ENCODE results near the gene SPATA9.

DNA sequence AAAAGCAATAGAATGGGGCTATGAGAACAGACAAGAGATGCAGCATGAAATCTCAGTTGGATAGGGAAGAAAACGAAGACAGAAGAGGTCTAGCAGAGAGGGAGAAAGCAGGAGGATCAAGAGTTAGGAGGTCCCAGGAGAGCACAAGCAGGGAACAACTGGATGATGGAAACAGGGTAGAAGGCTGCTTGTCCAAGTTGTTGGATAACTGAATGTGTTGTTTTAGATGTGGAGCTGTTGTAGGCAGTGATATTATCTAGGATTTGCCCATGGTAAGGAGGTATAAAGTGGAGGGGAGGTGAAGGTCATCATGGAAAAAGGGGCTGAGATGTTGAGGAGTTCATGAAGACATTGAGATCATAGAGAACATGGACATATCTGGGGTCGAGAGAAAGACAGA, 35.9 kb upstream of the SPATA9 start:
- TF ChIP-seq YY1 (IDR thresholded peaks at IDR 0.05), result no peak
- TF ChIP-seq GABPA (IDR thresholded peaks at IDR 0.05 in 1 of 2, conservative IDR thresholded peaks at IDR 0.05 in 1 of 2), result no peak
- TF ChIP-seq, protein P1, sequence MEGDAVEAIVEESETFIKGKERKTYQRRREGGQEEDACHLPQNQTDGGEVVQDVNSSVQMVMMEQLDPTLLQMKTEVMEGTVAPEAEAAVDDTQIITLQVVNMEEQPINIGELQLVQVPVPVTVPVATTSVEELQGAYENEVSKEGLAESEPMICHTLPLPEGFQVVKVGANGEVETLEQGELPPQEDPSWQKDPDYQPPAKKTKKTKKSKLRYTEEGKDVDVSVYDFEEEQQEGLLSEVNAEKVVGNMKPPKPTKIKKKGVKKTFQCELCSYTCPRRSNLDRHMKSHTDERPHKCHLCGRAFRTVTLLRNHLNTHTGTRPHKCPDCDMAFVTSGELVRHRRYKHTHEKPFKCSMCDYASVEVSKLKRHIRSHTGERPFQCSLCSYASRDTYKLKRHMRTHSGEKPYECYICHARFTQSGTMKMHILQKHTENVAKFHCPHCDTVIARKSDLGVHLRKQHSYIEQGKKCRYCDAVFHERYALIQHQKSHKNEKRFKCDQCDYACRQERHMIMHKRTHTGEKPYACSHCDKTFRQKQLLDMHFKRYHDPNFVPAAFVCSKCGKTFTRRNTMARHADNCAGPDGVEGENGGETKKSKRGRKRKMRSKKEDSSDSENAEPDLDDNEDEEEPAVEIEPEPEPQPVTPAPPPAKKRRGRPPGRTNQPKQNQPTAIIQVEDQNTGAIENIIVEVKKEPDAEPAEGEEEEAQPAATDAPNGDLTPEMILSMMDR (IDR thresholded peaks at IDR 0.05; ENCODE audit: low read depth, low read length, missing input control), result no peak
- TF ChIP-seq EGR1 (IDR thresholded peaks at IDR 0.05; ENCODE audit: low read depth in 2 of 2), result no peak
- TF ChIP-seq TAF1 (conservative IDR thresholded peaks at IDR 0.05), result no peak
- no peak for TF ChIP-seq JUND (IDR thresholded peaks at IDR 0.05)
- TF ChIP-seq, protein P2, sequence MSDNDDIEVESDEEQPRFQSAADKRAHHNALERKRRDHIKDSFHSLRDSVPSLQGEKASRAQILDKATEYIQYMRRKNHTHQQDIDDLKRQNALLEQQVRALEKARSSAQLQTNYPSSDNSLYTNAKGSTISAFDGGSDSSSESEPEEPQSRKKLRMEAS (IDR thresholded peaks at IDR 0.05), result no peak
- TF ChIP-seq, protein P3, sequence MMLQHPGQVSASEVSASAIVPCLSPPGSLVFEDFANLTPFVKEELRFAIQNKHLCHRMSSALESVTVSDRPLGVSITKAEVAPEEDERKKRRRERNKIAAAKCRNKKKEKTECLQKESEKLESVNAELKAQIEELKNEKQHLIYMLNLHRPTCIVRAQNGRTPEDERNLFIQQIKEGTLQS (IDR thresholded peaks at IDR 0.05), result no peak
- TF ChIP-seq FOXA1 (IDR thresholded peaks at IDR 0.05), result no peak
- TF ChIP-seq, protein P4, sequence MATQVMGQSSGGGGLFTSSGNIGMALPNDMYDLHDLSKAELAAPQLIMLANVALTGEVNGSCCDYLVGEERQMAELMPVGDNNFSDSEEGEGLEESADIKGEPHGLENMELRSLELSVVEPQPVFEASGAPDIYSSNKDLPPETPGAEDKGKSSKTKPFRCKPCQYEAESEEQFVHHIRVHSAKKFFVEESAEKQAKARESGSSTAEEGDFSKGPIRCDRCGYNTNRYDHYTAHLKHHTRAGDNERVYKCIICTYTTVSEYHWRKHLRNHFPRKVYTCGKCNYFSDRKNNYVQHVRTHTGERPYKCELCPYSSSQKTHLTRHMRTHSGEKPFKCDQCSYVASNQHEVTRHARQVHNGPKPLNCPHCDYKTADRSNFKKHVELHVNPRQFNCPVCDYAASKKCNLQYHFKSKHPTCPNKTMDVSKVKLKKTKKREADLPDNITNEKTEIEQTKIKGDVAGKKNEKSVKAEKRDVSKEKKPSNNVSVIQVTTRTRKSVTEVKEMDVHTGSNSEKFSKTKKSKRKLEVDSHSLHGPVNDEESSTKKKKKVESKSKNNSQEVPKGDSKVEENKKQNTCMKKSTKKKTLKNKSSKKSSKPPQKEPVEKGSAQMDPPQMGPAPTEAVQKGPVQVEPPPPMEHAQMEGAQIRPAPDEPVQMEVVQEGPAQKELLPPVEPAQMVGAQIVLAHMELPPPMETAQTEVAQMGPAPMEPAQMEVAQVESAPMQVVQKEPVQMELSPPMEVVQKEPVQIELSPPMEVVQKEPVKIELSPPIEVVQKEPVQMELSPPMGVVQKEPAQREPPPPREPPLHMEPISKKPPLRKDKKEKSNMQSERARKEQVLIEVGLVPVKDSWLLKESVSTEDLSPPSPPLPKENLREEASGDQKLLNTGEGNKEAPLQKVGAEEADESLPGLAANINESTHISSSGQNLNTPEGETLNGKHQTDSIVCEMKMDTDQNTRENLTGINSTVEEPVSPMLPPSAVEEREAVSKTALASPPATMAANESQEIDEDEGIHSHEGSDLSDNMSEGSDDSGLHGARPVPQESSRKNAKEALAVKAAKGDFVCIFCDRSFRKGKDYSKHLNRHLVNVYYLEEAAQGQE (IDR thresholded peaks at IDR 0.05), result no peak
- no peak for TF ChIP-seq RAD21 (IDR thresholded peaks at IDR 0.05)
- no peak for TF ChIP-seq HNF4G (IDR thresholded peaks at IDR 0.05)
- TF ChIP-seq, protein P5, sequence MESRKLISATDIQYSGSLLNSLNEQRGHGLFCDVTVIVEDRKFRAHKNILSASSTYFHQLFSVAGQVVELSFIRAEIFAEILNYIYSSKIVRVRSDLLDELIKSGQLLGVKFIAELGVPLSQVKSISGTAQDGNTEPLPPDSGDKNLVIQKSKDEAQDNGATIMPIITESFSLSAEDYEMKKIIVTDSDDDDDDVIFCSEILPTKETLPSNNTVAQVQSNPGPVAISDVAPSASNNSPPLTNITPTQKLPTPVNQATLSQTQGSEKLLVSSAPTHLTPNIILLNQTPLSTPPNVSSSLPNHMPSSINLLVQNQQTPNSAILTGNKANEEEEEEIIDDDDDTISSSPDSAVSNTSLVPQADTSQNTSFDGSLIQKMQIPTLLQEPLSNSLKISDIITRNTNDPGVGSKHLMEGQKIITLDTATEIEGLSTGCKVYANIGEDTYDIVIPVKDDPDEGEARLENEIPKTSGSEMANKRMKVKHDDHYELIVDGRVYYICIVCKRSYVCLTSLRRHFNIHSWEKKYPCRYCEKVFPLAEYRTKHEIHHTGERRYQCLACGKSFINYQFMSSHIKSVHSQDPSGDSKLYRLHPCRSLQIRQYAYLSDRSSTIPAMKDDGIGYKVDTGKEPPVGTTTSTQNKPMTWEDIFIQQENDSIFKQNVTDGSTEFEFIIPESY (IDR thresholded peaks at IDR 0.05), result no peak
- TF ChIP-seq RXRA (IDR thresholded peaks at IDR 0.05), result no peak

Measured in liver (tissue), 3 donors.